Measurements from ENCODE around the gene SENP5.

The SENP5 gene

DNA sequence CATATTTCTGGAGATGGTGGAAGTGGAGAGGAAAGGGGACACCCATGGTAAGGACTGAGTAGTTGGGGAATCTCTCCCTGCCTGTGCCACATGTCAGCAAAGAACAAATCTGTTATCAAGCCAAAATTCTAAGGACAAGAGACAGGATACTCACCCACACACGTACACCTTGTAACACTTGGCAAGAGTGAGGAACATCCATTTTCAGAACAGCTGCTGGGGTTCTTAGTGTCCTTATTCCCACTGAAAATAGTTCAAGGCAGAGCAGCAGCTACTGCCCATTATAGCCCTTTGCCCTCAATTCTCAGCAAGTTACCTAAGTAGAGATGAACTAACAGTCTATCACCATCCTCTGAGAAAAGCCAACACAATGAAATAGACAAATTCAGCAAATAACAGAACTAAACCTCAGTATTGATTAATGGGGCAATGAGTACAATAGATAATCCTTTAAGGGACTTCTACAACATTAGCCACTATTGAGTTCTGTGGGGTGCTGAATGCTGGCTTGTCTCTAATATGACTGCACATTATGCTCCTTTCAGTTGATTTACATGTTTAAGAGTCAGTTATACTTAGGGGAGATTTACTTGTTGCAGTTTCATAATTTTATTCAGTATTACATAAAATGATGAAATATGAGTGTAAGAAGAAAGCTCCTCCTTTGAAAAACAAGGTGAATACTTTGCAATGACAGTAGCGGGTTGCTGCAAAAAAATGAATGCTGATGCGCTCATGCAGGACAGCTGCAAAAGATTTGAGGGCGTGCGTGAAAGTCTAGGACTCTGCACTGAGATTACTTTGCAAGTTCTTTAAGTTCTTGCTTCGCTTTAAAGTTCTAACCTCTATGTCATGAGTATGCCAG lies 22.4 kb downstream of the SENP5 start:
- no peak for DNase-seq

GRCh38 chr3:196894557-196895295 lies 27.0 kb downstream of the SENP5 start:
- DNase-seq, result no peak

DNA sequence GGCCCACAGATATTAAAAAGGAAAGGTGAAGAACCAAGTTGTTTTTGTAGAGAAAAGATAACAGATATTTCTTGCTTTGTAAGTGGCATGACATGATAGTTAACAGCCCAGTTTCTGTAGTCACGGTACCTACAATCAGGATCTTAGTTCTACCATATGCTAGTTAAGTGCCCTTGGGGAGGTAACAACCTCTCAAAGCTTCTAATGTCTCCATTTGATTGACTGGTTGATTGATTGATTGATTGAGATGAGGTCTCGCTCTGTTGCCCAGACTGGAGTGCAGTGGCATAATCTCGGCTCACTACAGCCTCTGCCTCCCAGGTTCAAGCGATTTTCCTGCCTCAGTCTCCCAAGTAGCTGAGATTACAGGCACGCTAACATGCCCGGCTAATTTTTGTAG lies 28.5 kb downstream of the SENP5 start:
- no peak for DNase-seq

DNA sequence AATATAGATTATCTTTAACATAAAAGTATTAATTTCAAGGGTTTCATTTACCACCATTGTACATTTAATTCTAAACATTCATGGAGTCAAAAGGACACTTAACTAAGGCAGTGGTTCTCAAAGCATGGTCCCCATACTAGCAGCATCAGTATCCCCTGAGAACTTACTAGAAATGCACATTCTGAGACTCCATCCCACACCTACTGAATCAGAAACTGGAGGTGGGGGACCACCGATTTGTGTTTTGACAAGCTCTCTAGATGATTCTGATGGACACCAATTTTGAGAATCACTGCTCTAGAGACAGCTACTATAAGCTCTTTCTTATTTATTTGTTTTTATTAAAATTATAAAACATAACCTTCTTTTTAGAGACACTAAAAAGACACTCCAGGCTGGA lies 34.0 kb downstream of the SENP5 start:
- no peak for DNase-seq

DNA sequence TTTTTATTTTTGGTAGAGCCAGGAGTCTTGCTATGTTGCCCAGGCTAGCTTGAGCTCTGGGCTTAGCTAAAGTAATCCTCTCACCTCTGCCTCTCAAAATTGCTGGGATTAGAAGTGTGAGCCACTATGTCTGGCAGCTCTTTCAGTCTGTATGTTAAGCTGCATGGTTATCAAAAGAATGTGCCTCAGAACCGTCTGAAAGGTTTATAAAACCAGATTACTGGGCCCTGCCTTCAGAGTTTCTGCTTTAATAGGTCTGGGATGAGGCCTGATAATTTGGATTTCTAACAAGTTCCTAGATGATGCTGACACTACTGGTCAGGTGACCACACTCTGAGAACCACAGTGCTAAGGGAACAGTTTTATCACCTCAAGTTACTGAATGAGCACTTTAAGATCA lies 34.6 kb downstream of the SENP5 start:
- DNase-seq, result no peak

GRCh38 chr3:196903740-196904139 lies 36.0 kb downstream of the SENP5 start:
- DNase-seq, result no peak

DNA sequence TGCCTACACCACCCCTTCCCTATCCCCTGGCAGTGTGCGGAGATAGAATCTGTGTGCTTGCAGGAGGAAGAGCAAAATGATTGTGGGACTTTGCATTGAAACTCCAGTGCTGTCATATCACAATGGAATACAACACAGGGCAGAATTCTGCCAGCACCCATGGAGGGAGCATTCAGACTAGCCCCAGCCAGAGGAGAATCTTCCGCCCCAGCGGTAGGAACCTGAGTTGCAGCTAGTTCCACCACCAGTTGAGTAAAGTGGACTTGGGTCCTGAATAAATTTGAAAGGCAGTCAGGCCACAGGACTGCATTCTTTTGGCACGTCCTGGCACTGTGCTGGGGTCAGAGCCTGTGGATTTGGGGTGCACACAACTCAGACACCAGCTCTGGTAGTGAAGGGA lies 47.1 kb downstream of the SENP5 start:
- no peak for DNase-seq

- DNase-seq, result no peak
Measured at GRCh38 chr3:196915375-196915774, 47.7 kb downstream of the SENP5 start.

- DNase-seq, result no peak
Measured at GRCh38 chr3:196916221-196916620, 48.5 kb downstream of the SENP5 start.

GRCh38 chr3:196916995-196917394 lies 49.3 kb downstream of the SENP5 start:
- no peak for DNase-seq

DNA sequence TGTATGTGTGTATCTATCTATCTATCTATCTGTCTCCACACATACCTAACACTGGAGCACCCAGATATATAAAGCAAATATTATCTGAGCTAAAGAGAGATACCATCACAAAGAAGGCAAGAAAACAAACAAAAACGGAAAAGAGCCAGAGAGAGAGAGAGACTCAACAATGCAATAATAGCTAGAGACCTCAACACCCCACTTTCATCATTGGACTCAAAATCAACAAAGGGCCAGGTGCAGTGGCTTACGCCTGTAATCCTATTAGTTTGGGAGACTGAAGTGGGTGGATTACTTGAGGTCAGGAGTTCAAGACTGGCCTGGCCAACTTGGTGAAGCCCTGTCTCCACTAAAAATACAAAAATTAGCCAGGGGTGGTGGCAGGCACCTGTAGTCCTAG lies 51.2 kb downstream of the SENP5 start:
- DNase-seq, result no peak

GRCh38 chr3:196920733-196921132 lies 53.0 kb downstream of the SENP5 start:
- no peak for DNase-seq

GRCh38 chr3:196927571-196928453 lies 60.1 kb downstream of the SENP5 start:
- no peak for DNase-seq

- DNase-seq, result no peak
Measured at GRCh38 chr3:196931157-196931556, 63.4 kb downstream of the SENP5 start.

DNA sequence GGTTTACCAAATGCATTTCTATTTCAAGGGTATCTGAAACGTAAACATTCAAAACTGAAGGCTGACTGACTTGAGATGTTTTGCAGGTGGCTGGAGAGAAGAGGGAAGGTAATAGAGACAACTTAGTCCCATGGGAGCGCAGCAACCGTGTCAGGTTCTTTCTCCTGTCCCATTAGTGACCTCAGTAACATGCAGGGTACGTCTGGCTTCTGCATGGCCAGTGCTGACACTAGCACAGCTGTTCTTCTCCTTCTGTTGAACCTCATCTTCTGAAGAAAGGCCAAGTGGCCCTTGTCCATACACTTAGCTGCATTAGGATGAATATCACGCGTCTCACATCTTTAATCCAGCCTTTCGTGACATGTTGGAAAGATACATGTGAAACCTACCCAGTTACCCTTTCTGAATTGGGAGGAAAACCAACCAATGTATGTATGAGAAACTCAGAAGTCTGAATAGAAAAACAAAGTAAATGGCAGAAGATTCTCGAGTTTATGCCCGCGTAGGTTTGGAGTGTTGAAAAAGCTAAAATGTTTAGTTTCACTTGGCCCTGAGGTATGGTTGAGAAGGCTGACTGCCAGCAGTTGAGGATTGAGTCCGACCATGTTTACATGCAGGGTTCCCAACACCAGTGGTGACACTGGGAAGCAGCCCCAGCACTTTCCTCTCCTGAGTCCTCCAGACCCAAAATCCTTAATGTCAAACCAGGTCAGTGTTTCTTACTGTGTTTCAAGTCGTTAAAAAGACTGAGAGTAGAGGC lies 64.3 kb downstream of the SENP5 start:
- DNase-seq, result no peak

DNA sequence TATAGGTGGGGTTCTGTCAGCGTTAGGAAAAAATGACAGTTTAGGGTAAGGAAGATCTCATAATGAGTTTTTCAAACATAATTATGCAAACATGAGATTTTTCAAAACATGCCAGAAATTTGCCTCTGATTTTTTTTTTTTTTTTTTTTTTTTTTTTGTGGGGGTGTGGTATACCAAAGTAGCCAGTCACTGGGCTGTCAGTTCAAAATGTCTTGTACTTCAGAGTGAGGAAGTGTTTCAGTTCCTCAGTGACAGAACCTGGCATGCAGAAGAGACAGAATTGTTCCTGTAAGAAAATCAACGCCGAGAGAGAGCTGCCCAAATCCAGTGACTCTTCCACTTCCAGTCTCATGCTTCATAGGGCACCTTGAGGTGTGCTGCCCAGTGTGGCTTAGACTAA lies 64.9 kb downstream of the SENP5 start:
- DNase-seq, result no peak

GRCh38 chr3:196936288-196936687 lies 68.6 kb downstream of the SENP5 start:
- no peak for DNase-seq

- no peak for DNase-seq
Measured at GRCh38 chr3:196938124-196938523, 70.4 kb downstream of the SENP5 start.

DNA sequence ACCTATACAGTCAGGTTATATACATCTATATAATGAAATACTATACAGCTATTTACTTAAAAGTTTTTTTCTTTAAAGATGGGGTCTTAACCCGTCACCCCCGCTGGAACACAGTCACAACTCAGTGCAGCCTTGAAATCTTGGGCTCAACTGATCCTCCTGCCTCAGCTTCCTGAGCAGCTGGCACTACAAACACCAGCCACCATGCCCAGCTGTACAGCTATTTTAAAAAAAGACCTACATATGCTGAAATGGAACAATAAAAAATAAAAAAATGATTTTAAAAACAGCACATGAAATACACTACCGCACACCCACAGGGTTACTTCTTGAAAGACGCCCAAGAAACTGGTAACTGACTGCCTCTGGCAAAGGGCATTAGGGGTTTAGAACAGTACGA lies 70.9 kb downstream of the SENP5 start:
- no peak for DNase-seq

GRCh38 chr3:196941729-196942225 lies 74.1 kb downstream of the SENP5 start:
- DNase-seq, result peak; percentile 73

GRCh38 chr3:196942226-196942914 lies 74.7 kb downstream of the SENP5 start, which contains the start of gene NCBP2:
TSS of gene NCBP2 (minus strand) at chr3:196942528. CDS start at chr3:196942503, 25 bp downstream.
- DNase-seq, result peak; percentile 99

DNA sequence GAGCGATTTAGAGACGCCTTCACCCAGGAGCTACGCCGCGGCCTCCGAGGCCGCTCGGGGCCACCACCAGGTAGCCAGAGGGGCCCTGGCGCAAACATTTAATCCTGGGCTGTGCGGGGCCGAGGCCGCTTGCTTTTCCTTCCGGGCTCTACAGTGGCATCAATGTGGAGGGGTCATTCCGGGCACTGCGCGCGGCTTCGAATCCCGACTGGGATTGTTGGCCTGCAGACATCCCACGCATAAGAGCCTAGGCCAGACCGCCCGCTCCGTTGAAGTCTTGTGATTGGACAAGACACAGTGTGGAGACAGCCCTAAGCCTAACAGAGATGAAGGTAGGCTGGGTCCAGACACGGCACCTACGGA lies 75.2 kb downstream of the SENP5 start:
- no peak for DNase-seq
